HG02938 (cell line): Measurements from ENCODE around the gene SMAD9.

Experiments
- ATAC-seq: cut with Tn5 transposase; IDR thresholded peaks from one replicate; pipeline ENCODE4 v1.9.1; 2021; ENCODE audit warnings: mild to moderate bottlenecking, moderate library complexity; ENCODE audit not compliant: unreplicated experiment

The SMAD9 gene

DNA sequence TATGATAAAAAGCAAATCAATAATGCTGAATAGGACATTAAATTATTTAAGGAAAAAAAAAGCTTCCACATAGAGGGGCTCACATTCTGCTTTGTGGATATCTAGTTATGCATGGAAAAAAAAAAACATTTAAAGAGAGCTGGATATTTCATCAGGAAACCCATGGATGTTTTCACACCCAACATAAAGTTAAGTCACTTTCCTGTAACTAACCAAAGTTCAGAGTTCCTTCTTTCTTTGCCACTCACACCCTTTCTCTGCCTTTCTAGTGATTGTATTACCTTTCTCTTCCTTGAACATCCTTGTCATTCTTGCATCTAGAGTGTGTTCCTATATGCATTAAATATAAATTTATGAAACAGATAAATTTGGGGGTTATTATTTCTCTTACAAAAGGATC is 53.8 kb downstream of the SMAD9 start:
- ATAC-seq: no peak

DNA sequence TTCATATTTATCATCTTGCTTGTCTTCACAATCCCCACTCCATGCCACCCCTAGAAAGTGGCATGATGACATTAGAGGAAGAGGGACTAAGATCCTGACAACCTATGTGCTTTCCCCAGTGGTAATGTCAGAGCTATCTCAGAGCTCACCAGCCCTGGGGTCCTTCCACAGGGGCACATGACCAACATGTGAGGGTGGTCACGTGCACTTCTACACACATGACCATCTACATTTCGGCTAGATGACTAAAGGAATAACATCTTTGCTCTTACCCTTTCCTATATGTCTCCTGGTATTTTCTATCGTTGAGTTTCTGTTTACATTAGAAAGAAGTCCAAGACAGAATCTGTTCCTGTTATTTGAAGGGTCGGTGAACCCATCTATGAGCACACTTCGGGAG is 54.8 kb downstream of the SMAD9 start:
- ATAC-seq: no peak

DNA sequence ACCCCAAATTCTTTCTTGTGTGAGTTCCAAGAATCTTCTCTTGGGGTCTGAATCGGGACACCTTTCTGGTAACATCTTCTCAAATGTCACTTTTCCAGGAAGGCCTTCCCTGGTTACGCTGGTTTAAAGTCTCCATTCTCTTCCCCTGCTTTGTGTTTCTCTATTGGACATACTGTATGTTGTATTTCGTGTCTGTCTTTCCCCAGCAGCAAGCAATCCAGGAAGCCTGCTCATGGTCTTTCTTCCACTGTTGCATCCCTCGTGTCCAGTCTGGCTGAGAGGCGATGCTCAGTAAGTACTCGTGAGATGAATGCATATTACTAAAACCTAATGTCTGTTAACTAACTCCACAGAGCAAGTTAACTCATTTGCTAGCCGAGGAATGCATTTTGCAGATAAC is 57.3 kb downstream of the SMAD9 start:
- no peak for ATAC-seq

DNA sequence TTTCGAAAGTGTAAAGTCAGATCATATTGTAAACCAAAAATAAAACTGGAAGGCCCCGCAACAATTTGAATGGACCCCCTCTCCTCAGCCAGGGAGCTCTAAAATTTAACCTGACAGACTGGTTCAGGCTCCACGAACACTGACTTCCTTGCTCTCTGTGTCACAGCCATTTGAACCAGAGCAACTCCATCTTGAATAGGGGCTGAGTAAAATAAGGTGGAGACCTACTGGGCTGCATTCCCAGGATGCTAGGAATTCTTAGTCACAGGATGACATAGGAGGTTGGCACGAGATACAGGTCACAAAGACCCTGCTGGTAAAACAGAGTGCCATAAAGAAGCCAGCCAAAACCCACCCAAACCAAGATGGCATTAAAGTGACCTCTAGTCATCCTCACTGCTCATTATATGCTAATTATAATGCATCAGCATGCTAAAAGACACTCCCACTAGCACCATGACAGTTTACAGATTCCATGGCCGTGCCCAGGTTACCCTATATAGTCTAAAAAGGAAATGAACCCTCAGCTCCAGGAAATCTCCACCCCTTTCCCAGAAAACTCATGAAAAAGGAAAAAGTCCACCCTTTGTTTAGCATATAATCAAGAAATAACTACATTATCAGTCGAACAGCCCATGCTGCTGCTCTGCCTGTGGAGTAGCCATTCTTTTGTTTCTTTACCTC is 57.9 kb downstream of the SMAD9 start:
- ATAC-seq: no peak

DNA sequence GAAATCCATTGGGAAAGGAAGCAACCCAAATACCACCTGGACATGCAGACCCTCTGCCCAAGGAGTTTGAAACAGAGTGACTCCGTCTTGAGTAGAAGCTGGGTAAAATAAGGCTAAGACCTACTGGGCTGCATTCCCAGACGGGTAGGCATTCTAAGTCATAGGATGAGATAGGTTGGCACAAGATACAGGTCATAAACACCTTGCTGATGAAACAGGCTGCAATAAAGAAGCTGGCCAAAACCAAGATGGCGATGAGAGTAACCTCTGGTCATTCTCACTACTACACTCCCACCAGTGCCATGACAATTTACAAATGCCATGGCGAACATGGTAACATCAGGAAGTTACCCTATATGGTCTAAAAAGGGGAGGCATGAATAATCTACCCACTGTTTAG is 60.8 kb downstream of the SMAD9 start:
- ATAC-seq: no peak

DNA sequence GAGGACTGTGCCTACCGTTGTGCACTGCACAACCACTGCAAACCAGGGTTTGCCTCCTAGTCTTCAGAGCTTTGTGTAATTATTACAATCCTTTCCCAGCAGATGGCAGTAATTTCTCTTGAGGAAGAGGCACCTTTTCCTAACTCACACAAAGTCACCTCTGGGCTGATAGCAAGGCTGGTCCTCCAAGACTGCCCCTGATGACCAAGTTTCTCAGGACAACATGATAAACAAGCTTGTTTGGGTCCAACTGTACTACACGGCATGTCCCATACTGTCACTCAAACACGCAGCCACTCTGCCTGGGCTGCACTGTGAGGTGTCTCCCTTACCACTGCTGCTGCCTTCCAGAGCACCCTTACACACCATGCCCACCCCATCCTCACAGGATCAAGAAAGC is 61.7 kb downstream of the SMAD9 start:
- ATAC-seq: no peak

DNA sequence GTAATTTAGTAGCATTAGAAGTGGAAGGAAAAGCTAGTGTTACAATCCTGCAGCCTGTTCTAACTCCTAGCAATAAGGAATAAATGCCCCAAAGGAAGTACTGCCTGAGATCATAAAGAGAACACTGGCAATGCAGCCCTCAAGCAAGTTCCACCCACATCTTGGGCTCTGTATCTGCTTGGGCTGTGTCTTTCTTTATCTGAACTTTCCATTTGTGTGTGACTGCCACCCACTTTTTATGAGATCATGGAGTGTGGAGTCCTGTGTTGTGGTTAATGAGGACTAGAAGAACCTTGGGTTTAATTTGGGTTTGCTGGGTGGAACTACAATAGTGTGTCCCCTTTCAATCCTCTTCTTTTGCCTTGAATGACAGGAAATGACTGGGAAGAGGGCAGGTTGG is 62.8 kb downstream of the SMAD9 start:
- ATAC-seq: no peak

DNA sequence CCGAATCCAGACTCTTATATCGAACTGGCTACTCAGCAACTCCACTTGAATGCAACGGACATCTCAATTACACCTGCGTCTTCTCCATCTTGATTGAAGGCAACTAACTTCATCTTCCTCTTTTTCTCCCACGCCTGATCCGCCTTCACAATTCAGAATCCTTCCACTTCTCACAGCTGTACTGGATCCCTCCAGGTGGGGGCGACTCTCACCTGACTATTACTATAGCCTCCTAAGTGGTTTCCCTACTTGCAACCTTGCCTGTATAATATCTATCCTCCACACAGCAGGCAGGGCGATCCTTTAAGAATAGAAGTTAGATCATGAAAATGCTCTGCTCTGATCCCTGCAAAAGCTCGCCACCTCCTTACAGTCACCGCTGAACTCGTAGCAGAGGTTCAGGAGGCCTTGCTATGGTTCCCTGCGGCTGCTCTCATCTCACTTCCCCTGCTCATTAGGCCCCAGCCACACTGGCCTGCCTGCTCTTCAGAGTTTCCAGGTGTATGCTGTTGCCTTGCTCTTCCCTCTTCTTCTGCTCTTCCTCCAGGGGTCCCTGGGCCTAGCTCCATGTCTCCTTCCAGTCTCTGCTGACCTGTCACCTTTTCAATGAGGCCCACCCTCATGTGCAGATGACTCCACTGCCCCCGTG is 69.1 kb downstream of the SMAD9 start:
- no peak for ATAC-seq

DNA sequence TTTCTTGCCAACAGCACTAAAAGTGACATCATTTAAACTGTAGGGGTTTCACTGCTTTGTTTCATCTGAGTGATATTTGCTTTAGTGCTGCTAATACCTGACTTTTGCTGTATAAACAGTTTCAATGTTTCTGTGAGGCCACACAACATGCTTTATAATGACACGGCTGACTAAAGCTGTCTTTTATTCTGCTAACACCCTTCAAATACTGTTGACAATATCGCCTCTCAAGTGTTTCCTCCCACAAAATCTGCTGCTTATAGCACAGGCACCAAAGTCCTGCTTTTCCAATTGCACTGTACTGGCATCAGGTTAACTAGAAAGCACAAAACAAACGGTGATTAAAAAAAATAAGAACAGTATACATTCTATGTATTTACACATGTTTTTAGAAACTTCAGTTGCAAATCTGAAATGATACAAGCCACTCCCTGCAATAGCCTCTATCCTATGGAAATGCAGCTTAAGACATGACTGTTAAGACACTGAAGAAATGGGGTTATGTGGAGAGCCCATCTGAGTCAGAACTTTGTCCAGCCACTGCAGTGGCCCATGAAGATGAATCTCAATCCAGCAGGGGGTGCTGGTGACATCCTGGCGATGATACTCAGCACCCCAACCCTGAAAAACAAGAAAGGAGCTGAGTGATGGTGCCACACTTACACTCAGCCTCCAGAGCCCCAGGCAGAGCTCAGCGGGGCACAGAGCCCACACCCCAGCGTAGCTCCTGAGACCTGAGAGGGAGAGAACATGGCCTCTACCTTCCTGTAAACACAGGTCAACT is 71.6 kb downstream of the SMAD9 start:
- no peak for ATAC-seq

DNA sequence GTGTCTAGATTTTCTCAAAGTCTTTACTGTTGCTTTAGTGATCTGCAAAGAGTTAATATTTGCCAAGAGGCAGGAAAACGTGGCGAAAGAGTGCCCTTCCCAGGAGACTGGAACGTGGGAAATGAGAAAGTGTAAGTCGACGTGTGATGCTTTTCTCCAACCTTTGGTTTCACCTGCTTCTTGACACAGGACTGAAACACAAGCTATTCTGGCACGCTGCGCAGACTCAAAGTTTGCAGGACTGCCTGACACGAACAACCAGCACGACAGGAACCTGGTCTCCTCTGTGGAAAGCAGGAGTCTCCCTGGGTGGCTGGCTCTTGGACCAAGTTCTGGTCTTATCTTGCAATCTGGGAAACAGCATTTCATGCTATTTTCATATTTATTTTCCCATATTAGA is 72.4 kb downstream of the SMAD9 start:
- no peak for ATAC-seq

DNA sequence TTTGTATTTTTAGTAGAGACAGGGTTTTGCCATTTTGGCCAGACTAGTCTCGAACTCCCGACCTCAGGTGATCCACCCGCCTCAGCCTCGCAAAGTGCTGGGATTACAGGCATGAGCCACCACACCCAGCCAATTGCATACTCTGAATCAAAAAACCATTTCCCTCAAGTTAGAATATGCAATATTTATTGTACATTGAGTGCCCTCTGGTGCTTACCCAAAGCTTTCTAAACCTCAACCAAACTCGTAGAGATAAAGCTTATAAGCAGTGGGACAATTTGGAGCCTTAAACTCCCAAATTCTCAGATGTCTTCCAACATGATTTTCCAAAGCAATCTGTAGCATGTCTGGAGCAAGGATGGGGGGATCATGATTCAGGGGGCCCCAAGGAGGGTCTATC is 78.6 kb downstream of the SMAD9 start:
- no peak for ATAC-seq

DNA sequence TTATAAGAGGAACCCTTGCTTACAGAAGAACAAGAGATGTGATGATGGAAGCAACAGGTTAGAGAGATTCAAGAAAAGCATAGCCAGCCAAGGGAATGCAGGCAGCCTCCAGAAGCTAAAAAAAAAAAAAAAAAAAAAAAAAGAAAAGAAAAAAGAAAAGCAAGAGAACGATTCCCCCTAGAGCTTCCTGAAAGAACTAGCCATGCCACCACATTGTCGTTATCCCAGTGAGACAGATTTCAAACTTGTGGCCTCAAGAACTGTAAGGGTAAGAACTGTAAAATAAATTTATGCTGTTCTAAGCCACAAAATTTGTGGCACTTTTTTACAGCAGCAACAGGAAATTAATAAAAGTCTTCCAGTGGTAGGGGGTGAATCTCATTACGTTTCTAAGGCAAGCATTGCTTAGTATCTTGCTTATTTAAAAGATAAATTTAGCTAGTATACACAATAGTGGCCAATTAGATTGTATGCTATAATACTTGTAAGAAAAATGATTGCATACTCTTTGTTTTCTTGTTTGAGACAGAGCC is 79.3 kb downstream of the SMAD9 start:
- no peak for ATAC-seq

DNA sequence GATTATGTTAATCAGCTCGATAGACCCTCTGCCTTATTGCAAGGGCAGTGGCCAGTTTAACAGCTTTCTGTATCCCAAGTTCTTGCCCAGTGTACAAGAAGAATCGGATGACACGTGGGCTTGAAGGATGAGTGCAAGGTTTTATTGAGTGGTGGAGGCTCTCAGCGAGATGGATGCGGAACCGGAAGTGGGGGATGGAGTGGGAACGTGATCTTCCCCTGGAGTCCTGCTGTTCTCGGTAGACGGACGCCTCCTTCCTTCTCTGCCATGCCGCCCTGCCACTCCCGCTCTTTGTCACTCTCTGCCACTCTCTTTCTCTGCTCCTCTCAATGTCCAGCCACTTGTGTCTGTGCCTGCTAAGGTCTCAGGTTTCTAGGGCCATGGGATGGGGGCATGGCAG is 80.1 kb downstream of the SMAD9 start:
- no peak for ATAC-seq

DNA sequence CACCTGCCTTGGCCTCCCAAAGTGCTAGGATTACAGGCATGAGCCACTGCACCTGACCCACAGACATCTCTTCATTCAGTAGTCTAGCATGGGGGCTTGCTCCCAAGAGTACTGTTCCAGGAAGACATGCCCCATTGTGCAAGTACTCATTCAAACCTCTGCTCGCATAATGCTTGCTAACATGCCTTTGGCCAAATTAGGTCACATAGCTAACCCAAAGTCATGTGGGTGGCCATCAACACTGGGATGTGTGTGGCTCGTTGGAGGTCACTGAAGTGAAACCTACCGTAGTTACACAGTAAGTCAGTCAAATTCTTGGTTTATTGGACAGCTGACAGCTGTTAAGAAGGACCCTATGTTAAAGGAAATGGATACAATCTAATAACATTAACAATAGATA is 80.8 kb downstream of the SMAD9 start:
- ATAC-seq: no peak

DNA sequence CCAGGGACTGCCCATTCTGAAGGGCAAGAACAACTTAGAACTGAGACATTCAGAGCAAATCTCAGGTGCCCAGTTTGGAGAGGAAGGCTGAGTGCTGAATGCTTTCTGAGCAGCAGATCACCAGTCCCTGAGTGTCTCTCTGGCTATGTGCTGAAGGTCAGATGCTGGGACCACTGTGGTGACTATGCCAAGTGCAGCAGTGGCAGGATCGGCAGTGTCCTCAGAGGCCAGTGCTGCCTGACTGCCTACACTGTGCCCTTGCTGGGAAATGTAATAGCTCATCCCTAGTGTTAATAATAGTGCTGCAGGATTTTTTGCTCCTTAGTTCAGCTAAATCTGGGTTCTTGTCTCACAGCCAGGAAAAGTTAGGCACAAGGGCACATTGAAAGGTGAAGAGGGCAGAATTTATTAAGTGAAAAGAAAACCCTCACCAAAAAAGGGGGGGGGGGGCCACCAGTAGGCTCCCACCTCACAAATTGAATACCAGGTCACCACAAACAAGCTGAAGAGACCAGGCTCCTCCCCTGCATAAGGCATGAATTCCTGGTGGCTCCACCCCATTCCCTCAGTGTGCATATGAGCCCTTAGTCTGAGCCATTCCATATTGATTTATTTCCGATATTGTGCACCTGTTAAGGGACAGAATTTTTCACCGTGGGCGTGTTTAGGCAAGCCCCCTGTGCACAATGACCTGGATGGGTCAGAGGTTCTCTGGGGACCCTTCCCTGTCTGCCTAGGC is 82.5 kb downstream of the SMAD9 start:
- ATAC-seq: no peak

DNA sequence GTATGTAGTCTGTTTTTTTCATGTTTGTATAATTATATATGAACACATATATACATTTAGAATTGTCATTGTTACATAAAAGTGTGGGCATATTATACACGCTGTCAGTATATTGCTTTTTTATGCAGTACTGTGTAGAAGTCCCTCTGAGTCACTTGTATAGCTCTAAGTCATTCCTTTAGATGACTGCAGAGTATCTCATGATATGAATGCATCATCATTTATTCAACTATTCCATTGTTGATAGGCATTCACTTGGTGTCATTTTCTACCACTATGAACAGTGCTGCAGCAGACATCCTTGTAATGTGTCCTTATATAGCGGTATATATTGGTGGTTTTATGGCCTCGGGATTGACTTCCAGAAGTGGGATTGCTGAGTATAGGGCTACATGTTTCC is 85.7 kb downstream of the SMAD9 start:
- no peak for ATAC-seq

DNA sequence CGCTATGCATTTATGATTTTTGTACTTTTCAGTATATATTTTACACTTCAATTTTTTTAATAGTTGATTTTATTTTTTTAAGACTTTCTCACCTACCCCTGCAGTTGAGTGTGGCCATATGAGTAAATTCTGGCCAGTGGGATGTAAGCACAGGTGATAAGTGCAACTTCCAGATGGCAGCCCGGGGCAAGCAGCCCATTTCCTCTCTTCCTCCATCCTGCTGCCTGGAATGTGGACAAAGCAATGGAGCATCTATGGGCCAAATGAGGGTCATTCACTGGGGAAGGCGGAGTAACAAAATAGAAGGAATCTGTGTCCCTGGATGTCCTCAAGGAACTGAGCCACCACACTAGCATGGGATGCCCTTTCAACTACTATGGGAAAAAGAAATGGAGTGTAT is 88.7 kb downstream of the SMAD9 start:
- ATAC-seq: no peak

DNA sequence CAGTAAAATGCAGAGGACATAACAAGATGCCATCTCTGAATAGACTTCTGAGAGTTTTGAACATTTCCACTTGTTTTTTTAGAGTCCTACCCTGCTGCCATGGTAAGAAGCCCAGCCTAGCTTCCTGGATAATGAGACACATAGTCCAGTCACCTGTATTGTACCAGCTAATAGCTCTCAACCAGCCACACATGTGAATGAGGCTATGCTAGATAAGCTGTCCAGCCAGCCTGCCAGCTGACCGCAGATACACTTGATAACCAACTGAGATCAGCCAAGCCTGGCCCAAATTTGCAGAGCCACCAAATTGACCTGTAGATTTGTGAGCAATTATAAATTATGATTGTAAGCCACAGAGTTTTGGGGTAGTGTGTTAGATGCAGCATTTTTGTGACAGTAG is 90.3 kb downstream of the SMAD9 start:
- ATAC-seq: no peak

DNA sequence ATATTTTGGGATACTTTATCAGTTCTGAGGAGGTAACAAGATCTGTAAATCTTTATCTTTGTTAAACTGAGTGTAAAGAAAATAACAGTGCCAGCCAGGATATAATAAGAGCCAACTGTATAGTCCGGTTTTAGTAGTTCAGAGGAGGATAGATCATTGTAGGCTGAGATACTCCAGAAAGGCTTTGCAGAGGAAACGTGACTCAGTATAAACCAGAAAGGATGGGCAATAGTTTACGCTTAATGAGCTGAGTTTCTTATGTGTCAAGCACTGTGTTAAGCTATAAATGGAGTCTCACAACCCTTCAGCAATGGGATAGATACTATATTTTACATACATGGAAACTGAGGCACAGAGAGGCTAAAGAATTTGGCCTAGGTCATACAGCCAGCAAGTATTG is 97.3 kb downstream of the SMAD9 start:
- no peak for ATAC-seq

DNA sequence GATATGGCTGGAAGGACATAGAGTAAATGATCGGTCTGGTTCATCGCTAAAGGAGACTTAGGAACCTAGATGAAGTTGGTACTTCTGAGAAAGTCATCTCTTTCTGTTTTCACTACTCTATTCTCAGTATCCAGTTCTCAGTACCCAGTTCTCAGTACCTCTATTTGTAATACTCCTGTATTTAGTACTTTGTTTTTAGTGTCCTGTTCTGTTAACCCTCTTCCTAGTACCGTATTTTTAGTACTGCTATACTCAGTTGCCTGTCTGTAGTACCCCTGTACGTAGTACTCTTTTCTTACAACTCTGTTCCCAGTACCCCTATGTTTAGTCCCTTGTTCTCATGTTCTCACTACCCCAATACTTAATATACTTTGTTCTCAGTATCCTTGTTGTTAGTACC is 99.8 kb downstream of the SMAD9 start:
- peak; percentile 57 for ATAC-seq

DNA sequence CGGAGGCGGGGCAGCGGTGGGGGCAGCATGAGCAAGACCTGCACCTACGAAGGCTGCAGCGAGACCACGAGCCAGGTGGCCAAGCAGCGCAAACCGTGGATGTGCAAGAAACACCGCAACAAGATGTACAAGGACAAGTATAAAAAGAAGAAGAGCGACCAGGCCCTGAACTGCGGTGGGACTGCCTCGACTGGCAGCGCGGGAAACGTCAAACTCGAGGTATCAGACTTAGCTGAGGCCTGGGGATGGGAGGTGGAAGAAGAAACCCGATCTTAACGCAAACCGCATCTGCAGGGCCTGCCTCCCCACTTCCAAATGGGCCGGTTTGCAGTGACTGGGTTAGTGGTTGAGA is 100.3 kb downstream of the SMAD9 start:
- peak; percentile 17 for ATAC-seq
